HEK293T (cell line): ENCODE results near the gene CAMSAP1.

ENCODE experiments used
- ARNT ChIP-seq: fragments of 450-650 bp; IDR thresholded peaks from 2 replicates; pipeline ENCODE4 v1.6.1; 2017; ENCODE audit warnings: mild to moderate bottlenecking
- BHLHE40 ChIP-seq: fragments of 450-650 bp; IDR thresholded peaks from 2 replicates; pipeline ENCODE4 v1.6.1; 2016; ENCODE audit warnings: mild to moderate bottlenecking, moderate library complexity, borderline replicate concordance
- ELF4 ChIP-seq: fragments of 450-650 bp; IDR thresholded peaks from 2 replicates; pipeline ENCODE4 v1.6.1; 2017; ENCODE audit warnings: antibody characterized with exemption
- FOXK2 ChIP-seq: fragments of 450-650 bp; IDR thresholded peaks from 2 replicates; pipeline ENCODE4 v1.6.1; 2016; ENCODE audit warnings: mild to moderate bottlenecking
- FOXM1 ChIP-seq: fragments of 450-650 bp; IDR thresholded peaks from 2 replicates; pipeline ENCODE4 v1.6.1; 2017; ENCODE audit warnings: mild to moderate bottlenecking, borderline replicate concordance
- HDGF ChIP-seq: fragments of 450-650 bp; IDR thresholded peaks from 2 replicates; pipeline ENCODE4 v1.6.1; 2017; ENCODE audit warnings: antibody characterized with exemption, borderline replicate concordance
- SP1 ChIP-seq: fragments of 450-650 bp; IDR thresholded peaks from 2 replicates; pipeline ENCODE4 v1.6.1; 2017
- SUZ12 ChIP-seq: fragments of 450-650 bp; IDR thresholded peaks from 2 replicates; pipeline ENCODE4 v1.6.1; 2016; ENCODE audit warnings: mild to moderate bottlenecking

GRCh38 chr9:135862809-135863208 lies 44.5 kb downstream of the CAMSAP1 start:
- TF ChIP-seq HDGF (no peak), SUZ12 (no peak), BHLHE40 (no peak), ELF4 (no peak), FOXK2 (no peak), SP1 (no peak), FOXM1 (no peak), ARNT (no peak)
